Measurements from ENCODE around the gene FDXACB1. TPM values are rescaled to one million over a fixed set of nuclear protein-coding genes. Genes with fewer than 3 reads are reported as not detected.

The FDXACB1 gene
- total and polyA plus RNA-seq, 8 donors: 1.7 to 5.5 (median 4.5) TPM

- Histone ChIP-seq H3K36me3 (peaks cover 0 to 19% of the 10 kb centered on the region in 2 donors), H3K27ac (no peak overlapping the region), H3K4me3 (no peak overlapping the region), H3K9me3 (no peaks in the 10 kb centered on the region), H3K27me3 (no peaks in the 10 kb centered on the region), H3K4me1 (no peaks in the 10 kb centered on the region)
- intact Hi-C loops (cut with DNase I): no loop called here
- DNase-seq (no peak), ATAC-seq (no peak)
- TF ChIP-seq, protein P1, sequence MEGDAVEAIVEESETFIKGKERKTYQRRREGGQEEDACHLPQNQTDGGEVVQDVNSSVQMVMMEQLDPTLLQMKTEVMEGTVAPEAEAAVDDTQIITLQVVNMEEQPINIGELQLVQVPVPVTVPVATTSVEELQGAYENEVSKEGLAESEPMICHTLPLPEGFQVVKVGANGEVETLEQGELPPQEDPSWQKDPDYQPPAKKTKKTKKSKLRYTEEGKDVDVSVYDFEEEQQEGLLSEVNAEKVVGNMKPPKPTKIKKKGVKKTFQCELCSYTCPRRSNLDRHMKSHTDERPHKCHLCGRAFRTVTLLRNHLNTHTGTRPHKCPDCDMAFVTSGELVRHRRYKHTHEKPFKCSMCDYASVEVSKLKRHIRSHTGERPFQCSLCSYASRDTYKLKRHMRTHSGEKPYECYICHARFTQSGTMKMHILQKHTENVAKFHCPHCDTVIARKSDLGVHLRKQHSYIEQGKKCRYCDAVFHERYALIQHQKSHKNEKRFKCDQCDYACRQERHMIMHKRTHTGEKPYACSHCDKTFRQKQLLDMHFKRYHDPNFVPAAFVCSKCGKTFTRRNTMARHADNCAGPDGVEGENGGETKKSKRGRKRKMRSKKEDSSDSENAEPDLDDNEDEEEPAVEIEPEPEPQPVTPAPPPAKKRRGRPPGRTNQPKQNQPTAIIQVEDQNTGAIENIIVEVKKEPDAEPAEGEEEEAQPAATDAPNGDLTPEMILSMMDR (IDR thresholded peaks at IDR 0.05): no peak
Observed at GRCh38 chr11:111826322-111826950, 52.5 kb downstream of the FDXACB1 start.

Other genes starting within 250 kb of the FDXACB1 start
- gene PPP2R1B, start 112.8 kb downstream of the FDXACB1 start, total RNA-seq: 10 to 100 TPM; 28.1 to 28.8 TPM
- gene PPP2R1B, start 112.8 kb downstream of the FDXACB1 start, polyA plus RNA-seq (ENCODE audit: insufficient read length in 6 of 6): 10 to 100 TPM; 26.4 to 31.5 (median 30.3) TPM
- 10 to 100 TPM; 27.5 to 31.2 TPM for gene ALG9, start 7.6 kb downstream of the FDXACB1 start, total RNA-seq
- 10 to 100 TPM; 43.4 to 51.0 (median 48.1) TPM for gene ALG9, start 7.6 kb downstream of the FDXACB1 start, polyA plus RNA-seq (ENCODE audit: insufficient read length in 6 of 6)
- gene CFAP68, start 376 bp upstream of the FDXACB1 start, total RNA-seq: 10 to 100 TPM; 20.4 to 20.9 TPM
- 10 to 100 TPM; 36.1 to 46.7 (median 38.6) TPM for gene CFAP68, start 376 bp upstream of the FDXACB1 start, polyA plus RNA-seq (ENCODE audit: insufficient read length in 6 of 6)
- gene CRYAB, start 32.6 kb upstream of the FDXACB1 start, total RNA-seq: 10 to 100 TPM; 41.5 to 89.2 TPM
- gene CRYAB, start 32.6 kb upstream of the FDXACB1 start, polyA plus RNA-seq (ENCODE audit: insufficient read length in 6 of 6): 10 to 100 TPM; 26.7 to 36.0 (median 32.1) TPM
- 1 to 10 TPM; 3.7 to 4.6 TPM for gene HSPB2, start 33.6 kb upstream of the FDXACB1 start, total RNA-seq
- 1 to 10 TPM; 3.7 to 7.2 (median 5.1) TPM for gene HSPB2, start 33.6 kb upstream of the FDXACB1 start, polyA plus RNA-seq (ENCODE audit: insufficient read length in 6 of 6)
- gene C11orf52, start 39.7 kb upstream of the FDXACB1 start, total RNA-seq: 10 to 100 TPM in 1 of 2 donors, 1 to 10 TPM in 1; 6.2 to 15.6 TPM
- 1 to 10 TPM; 5.7 to 9.5 (median 9.1) TPM for gene C11orf52, start 39.7 kb upstream of the FDXACB1 start, polyA plus RNA-seq (ENCODE audit: insufficient read length in 6 of 6)
- gene DIXDC1, start 58.2 kb upstream of the FDXACB1 start, total RNA-seq: 10 to 100 TPM; 10.9 to 11.1 TPM
- gene DIXDC1, start 58.2 kb upstream of the FDXACB1 start, polyA plus RNA-seq (ENCODE audit: insufficient read length in 6 of 6): 10 to 100 TPM; 21.5 to 32.2 (median 25.7) TPM
- gene DLAT, start 146.2 kb upstream of the FDXACB1 start, total RNA-seq: 10 to 100 TPM; 32.5 to 40.1 TPM
- gene DLAT, start 146.2 kb upstream of the FDXACB1 start, polyA plus RNA-seq (ENCODE audit: insufficient read length in 6 of 6): 10 to 100 TPM; 29.8 to 36.1 (median 33.8) TPM
- gene PIH1D2, start 194.9 kb upstream of the FDXACB1 start, total RNA-seq: 1 to 10 TPM; 2.7 to 4.0 TPM
- 1 to 10 TPM; 5.9 to 9.3 (median 7.8) TPM for gene PIH1D2, start 194.9 kb upstream of the FDXACB1 start, polyA plus RNA-seq (ENCODE audit: insufficient read length in 6 of 6)
- 10 to 100 TPM; 13.3 to 14.7 TPM for gene NKAPD1, start 195.1 kb upstream of the FDXACB1 start, total RNA-seq
- gene NKAPD1, start 195.1 kb upstream of the FDXACB1 start, polyA plus RNA-seq (ENCODE audit: insufficient read length in 6 of 6): 10 to 100 TPM; 44.0 to 59.5 (median 52.8) TPM
- gene TIMM8B, start 207.6 kb upstream of the FDXACB1 start, total RNA-seq: 10 to 100 TPM; 55.1 to 59.7 TPM
- 10 to 100 TPM; 55.7 to 64.5 (median 60.8) TPM for gene TIMM8B, start 207.6 kb upstream of the FDXACB1 start, polyA plus RNA-seq (ENCODE audit: insufficient read length in 6 of 6)
- 100 to 1,000 TPM in 1 of 2 donors, 10 to 100 TPM in 1; 94.1 to 103 TPM for gene SDHD, start 207.7 kb upstream of the FDXACB1 start, total RNA-seq
- 100 to 1,000 TPM; 113 to 127 (median 124) TPM for gene SDHD, start 207.7 kb upstream of the FDXACB1 start, polyA plus RNA-seq (ENCODE audit: insufficient read length in 6 of 6)